ENCODE data around the gene B4GALT2.

Gene B4GALT2

DNA sequence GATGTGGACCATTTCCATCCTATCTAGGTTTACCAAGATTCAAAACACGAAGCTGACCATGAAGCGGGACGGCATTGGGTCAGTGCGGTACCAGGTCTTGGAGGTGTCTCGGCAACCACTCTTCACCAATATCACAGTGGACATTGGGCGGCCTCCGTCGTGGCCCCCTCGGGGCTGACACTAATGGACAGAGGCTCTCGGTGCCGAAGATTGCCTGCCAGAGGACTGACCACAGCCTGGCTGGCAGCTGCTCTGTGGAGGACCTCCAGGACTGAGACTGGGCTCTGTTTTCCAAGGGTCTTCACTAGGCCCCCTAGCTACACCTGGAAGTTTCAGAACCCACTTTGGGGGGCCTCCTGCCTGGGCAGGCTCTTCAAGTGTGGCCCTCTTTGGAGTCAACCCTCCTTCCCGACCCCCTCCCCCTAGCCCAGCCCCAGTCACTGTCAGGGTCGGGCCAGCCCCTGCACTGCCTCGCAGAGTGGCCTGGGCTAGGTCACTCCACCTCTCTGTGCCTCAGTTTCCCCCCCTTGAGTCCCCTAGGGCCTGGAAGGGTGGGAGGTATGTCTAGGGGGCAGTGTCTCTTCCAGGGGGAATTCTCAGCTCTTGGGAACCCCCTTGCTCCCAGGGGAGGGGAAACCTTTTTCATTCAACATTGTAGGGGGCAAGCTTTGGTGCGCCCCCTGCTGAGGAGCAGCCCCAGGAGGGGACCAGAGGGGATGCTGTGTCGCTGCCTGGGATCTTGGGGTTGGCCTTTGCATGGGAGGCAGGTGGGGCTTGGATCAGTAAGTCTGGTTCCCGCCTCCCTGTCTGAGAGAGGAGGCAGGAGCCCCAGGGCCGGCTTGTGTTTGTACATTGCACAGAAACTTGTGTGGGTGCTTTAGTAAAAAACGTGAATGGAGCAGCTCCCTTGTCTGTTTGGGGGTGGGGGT is 11.5 kb downstream of the B4GALT2 start:
- DNase-seq, result no peak

DNA sequence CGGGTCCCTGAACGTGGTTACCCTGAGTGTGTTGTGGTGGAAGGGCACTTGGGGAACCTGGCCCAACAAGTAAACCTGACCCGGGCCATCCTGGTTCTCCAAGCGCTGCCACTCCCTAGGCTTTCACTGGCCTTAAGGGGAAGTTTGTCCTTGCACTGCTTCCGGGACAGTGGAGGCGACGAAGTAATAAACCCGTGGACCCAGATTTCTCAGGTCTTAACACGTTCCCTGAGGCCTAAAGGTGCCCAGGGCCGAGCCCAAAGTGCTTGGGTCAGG is 12.1 kb downstream of the B4GALT2 start:
- DNase-seq, result no peak

DNA sequence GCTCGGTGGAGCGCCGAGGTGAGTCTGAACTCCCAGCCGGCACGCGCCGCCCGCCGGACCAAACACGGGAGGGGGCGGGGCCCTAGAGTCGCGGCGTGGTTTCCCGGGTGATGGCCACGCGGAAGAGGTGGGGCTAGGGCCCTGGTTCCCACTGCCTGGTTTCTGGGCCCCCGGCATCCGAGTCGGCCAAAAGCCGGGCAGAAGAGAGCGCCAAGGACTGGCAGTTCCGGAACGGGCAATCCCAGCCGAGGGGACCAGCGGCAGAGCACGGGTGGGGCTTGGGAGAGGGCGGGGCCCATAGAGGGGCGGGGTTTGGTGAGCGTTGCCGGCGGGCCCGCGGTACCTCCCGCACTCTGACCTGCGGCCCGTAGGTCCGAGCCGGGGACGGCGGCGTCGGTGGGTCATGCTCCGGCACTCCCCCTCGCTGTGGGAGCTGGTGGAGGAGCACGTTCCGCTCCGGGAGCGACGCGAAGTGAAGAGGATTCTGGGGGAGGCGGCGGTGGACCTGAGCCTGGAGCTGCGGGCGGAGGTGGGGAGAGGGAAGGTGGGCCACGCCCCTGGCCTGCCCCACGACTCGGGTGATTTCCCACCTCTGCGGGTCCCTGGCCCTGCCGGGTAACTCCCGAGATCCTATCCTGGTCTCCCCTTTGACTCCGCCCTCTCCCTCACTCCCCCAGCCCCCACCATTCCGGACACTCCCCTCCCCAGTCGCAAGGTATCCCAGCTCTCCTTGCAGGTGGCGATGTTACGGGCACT is 12.6 kb downstream of the B4GALT2 start, which contains the start of gene CCDC24:
Gene CCDC24, plus strand, starts transcription at position 124 of the 756 bp plus-strand sequence. Its CDS starts 280 bp downstream, at position 404.
- peak; percentile 85 for DNase-seq

DNA sequence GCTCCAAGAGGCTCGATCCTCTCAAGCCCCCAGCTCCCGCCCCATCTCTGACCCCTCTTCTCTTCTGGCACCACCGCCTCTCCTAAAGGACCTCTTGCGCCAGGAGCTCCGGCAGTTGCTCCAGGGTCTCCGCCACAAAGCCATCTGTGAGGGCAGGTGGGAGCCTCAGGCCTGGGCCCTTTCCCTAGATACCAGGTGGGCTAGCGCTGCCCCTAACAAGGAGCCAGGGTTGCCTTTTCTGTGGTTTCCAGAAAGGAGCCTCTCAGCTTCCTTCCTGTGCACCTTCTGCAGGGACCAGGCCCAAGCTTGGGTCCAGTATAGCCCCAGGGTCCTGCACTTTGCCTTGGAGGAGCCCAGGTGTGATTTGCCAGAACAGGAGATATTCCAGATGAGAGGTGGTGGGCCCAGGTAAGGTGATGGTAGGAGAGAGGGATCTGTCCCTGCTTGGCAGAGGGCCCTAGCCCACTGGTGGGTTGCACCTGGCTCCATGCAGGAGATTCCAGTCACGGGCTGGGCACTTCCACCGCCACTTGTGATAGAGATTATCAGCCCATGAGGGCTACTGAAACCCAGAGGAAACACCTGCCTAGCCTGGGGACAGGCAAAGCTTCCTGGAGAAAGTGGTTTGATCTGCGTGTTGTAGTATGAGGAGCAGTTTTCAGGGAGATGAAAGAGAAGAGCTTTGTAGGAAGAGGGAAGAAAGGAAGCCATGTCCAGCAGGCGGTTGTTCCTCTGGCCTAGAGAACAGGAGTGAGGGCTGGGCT is 13.4 kb downstream of the B4GALT2 start:
- peak; percentile 42 for DNase-seq

DNA sequence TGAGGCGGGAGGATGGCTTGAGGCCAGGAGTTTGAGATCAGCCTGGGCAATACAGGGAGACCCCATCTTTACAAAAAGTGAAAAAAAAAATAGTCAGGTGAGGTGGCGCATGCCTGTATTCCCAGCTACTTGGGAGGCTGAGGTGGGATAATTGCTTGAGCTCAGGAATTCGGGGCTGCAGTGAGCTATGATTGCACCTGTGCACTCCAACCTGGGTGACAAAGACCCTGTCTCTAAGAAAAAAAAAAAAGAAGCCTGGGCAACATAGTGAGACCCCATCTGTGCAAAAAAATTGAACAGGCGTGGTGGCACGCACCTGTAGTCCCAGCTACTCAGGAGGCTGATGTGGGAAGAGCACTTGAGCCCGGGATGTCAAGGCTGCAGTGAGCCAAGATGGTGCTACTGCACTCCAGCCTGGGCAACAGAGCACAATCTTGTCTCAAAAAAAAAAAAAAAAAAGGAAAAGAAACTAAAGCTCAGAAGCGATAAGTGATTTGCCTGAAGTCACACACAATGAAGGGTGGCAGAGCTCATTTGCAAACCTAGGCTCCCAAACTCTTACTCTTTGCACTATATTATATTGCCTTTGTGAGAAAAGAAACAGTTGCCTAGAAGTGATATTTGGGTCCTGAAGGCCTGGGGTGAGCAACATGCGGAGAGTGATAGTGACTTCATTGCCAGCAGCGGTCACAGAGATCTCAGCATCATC is 14.3 kb downstream of the B4GALT2 start:
- no peak for DNase-seq

DNA sequence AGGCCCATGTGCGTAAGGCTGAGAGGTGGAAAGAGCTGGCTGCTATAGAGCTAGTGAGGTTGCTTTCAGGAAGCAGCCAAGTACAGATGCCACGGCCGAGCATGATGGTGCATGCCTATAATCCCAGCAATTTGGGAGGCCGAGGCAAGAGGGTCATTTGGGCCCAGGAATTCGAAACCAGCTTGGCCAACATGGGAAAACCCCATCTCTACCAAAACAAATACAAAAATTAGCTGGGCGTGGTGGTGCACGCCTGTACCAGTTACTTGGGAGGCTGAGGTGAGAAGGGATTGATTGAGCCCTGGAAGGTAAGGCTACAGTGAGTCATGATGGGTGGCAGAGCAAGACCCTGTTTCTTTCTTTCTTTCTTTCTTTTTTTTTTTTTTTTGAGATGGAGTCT is 15.1 kb downstream of the B4GALT2 start:
- no peak for DNase-seq

DNA sequence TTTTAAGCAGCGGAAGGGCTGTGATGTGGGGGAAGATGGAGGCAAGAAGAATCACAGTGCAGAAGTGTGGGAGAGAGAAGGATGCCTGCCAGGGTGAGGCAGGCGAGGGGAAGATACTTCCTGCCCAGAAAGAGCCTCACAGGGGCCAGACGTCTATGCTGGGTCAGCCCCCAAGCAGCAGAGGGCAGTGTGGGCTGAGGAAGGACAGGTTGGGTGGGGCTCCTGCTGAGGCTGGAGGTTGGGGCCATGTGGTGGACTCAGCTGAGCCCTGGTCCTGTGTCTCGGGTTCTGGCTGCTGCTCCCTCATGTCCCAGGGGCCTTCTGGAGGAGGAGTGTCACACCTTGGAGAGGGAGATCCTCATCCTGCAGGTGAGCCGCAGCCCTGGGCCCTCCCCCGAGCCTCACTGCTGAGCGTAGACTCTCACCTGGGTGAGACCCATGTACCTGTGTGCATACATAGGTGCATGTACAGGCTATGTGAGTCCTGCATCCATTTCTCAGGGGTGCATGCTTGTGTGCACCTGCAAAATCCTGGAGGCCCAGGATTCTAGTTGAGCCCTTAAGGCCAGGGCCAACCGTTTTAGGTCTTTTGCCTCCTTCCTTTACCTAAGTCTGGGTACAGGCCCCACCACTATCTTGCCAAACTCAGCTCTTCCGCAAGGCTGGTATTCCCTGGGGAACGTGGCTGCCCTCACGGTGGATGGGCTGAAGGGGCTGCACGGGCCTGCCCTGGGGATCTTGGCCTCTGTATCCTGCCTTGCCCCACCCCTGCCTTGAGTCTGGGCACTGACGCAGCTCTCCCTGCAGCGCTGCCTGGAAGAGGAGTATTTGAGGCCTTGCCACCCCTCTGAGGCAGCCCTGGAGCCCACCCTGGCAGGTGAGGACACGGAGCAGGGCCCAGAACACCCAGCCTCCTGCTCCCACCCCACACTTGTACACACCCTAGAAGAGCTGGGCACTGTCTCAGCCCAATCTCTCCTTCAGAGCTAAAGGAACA is 16.1 kb downstream of the B4GALT2 start:
- no peak for DNase-seq

DNA sequence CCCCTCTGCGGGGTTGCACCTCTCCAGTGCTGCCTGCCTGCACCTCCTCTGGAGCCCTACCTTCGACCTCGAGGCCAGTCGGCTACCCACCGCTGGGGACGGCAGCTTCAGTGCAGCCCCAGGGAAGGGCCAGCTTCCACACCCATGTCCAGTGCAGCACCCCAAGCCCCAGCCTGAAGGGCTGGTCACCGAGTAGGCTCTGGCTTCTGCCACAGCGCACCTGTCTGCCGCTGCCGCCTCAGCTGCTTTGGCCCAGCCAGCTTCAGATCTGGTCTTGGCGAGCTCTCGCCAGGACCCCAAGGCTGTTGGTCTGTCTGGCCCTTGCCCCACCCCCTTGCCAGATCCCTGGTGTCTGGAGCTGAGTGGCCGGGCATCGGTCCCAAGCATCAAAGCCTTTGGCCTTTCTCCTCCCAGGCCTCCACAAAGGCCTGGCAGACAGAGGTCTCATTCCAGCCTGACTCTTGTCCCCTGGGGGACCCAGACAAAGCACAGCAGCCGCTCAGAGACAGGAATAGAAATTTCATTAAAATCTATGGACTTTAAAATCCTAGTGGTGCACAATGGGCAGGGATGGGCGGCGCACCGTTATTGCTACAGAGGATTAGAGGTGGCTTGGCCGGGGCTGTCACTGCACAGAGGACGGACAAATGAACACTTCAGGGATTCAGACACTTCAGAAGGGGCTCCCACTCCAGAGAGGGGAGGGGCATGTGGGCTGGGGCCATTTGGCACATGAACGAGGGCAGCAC is 17.1 kb downstream of the B4GALT2 start:
- no peak for DNase-seq

DNA sequence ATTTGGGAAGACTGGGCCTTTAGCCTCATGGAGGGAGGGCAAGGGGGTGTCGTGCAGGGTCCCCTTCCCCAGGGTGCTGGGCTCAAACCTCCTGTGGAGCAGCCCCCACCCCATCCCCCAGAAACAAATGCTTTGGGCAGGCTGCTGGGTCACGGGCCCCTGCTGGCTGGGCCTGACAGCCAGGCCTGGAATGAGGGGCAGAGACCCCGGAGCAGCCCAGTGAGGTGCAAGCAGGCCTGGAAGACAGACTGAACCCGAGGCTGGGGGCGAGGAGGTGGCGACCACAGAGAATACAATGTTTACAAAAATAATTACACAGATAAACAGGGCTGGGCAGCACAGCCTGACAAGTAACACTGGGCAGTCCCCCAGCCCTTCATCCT is 17.7 kb downstream of the B4GALT2 start:
- DNase-seq, result no peak

DNA sequence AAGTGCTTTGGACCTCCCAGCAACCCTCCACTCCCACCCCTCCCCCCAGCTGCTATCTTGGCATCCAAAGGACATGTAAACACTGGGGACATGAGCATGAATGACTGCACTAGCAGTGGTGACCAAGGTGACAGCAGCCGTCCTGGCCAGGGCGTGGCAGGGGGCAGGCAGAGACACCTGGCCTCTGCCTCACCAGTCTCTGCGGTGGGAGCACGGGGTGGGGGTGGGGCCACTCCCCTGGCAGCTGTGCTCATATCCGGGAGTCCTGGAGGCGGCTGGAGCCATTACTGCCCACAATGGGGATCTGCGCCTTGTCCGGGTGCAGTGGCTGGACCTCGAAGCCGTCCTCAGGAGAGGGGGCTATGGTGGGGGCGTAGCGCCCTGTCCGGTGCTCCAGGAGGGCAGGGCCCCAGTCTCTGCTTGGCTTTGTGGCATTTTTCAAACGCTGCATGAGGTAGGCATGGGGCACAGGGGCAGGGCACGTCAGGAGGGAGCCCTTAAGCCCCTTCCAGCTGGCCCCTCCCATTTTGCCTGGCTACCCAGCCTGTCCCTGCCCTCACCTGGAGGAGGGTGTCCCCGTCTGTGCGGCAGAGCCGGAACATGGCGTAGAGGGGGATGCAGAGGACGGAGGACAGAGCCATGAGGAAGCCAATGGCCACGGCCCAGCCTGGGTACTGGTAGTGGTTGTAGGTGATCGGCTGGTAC is 18.4 kb downstream of the B4GALT2 start:
- DNase-seq, result peak; percentile 61

DNA sequence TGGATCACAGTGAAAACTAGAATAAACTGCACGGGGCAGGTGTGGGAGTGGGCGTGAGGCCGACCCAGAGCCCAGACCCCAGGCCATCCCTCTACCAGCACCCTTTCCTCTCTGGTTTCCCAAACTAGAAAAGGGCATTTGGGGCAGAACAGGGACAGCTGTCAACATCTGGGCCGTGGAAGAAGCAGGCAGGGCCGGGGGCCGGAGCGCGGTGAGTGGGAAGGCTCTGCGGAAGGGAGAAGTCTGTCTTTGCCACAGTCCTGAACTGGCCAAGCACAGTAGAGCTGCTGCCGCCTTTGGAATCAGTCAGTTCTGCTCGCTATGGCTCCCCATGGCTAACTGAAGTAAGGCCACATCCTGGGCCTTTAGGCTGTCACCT is 19.0 kb downstream of the B4GALT2 start:
- no peak for DNase-seq

DNA sequence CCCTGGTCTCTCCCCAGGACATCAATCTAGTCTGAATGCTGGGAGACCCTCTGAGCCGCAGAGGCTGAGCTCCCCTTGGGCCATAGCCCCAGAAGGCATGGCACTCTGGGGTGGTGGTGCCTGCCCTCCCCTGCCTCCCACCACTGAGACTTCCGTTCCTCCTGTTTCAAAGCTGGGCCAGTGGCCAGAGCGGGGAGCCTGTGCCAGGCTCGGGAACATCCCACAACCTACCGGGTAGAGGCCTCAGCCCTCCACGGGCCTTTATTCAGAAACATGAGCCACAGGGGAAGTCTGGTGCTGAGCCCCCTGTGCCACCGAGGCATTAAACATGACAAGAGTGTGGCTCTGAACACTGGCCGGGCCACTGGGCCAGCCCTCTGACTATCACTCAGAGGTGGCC is 20.4 kb downstream of the B4GALT2 start:
- no peak for DNase-seq

DNA sequence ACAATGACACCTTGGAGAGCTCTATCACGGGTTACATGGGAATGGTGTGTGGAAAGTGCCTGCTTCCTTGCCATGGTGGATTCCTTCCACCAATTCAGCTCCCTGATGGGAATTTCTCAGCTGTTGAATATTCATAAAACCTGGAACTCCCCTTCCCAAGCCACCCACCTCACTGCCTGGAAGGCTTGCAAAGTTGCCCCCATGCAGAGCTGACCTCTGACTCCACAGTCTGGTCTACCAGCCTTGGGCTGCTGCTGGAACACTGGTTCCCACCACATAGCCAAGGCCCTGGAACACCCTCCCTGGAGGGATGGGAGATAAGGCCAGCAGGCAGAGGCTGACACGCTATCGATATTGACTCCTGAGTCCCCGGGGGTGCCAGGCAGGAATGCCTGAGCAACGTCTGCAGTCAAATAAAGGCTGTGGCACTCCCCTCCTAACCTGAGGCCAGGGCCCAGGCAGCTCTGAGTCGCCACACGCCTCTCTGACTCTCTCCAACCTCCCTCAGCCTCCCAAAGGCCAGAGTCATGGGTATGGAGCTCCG is 21.2 kb downstream of the B4GALT2 start:
- DNase-seq, result no peak

DNA sequence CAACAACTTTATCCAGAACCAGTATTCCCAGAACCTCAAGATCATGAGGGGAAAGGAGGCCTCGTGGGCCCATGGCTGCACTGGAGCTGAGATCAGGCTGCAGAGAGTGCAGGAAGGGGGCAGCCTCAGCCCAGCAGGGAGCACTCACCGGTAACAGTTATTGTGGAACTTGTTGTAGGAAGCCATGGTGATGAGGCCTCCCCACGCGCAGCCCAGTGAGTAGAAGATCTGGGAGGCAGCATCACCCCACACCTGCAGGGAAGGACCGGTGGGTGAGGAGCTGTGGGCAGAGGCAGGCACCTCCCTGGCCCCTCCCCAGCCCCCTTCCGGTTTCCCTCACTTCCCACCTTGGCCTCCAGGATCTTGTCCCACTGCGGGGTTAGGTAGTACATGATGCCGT is 23.2 kb downstream of the B4GALT2 start:
- DNase-seq, result no peak

DNA sequence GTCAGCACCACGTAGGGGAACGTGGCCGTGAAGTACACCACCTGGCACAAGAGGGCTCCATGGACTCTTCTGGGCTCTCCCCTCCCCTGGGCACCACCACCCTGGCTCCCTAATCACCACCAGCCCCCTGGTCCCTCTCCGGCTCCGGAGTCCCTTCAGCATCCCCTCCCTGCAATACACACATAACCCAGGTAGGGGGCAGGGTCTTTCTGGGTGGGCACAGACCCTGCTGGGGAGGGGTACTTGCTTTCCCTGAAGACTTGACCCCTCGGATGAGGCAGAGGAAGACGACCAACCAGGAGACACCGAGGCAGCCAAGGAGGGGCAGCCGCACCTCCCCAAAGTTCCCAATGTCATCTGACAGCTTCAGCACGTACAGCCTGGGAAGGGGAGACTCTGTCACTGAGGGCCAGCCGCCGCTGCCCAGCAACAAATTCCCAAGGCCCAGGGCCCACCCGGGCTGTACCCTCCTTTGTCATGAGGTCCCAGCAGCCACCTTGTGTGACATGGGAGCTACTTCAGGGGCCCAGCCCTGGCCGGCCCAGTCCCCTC is 23.7 kb downstream of the B4GALT2 start:
- DNase-seq, result no peak

DNA sequence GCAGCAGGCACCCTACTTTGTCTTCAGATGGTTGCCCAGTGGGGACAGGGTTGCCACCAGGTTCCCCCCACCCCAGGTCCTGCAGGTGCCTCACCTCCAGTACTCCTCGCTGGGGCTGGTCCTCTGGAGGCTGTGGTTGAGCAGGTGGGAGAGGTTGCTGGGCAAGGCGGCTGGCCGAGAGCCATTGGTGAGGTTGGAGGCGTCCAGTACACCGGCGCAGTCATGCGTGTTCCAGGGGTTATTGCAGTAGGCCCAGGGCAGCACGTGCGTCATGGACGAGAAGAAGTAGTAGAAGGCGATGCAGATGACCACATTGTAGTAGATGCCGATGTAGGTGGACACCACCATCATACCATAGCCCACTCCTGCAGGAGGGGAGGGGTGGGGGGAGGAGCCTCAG is 29.2 kb downstream of the B4GALT2 start:
- no peak for DNase-seq

DNA sequence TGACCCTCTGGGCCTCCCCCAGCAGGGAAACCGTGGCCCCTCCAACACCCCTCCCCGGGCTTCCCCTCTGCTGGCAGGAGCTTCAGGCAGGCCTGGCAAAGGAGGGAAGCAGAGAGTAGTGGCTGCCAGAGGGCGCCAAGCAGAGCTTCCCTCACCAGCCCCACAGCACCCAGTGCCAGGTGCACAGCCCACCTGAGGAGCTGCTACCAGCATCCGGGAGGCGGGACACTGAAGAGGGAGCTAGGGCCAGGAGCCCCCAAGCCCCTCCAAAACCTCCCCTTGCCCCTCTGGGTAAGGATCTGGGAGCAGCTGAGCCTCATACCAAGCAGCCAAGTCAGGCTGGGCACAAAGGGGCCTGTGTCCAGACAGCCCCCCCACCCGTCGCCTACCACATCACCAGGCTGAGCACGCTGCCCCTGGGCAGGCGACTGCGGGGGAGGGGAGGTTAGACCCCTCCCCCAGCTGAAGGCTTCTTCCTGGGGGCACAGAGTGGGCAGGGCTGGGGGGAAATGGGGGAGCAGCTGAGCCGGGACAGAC is 32.0 kb downstream of the B4GALT2 start:
- DNase-seq, result no peak

DNA sequence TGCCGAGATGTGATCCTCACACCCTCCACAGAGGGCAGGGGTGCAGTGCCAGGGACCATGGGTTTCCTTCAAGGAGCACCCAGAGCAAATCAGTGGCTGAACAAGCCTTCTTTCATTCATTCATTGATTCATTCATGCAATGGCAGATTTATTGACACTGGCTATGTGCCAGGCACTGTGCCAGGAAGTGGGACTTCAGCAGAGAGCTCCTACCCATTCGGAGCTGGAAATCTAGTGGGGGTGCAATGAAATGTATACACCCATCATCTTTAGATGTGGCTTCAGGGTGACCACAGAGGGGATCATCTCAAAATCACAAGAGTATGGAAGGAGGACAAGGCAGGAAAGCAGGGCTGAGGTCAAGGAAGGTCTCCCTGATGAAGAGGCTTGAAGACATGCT is 33.4 kb downstream of the B4GALT2 start:
- peak; percentile 64 for DNase-seq

DNA sequence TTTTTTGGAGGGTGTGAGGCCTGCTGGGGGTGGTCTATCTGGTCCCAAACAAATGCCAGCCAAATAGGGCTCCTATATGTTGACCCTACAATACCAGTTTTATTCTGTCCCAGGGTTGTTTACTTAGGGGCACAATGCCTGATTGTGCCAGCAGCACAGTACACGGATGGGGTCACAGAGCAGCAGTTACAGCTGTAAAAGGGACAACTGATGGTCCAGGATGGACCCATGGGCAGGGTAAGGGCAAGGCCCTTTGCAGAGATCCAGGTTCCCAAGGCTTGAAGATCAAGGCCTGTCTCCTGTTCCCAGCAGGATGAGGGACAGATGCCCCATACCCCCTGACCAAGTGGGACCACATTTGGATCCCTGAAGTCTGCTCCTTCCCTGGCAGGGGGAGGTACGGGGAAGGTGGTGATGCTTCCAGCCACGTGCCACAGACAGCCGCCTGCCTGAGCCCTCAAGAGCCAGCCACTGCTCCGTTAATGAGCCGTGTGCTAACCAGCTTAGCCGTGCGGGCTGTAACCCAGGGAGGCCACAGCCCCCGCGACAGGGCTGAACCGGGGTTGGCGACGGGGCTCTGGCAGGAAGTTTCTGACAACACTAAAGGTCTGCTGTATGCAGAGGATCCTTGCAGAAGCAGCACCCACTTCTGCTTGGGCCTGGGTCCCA is 34.1 kb downstream of the B4GALT2 start:
- DNase-seq, result no peak

All from NCI-H2029 treated with DMSO at 0.1 percent for 48 hours (cell line).